NOMO-1 treated with DMSO at 0.1 percent for 48 hours (cell line): ENCODE measurements around the gene CAV2.

Experiments used
- DNase-seq: peaks from one replicate; lab custom pipeline; 2025; ENCODE audit not compliant: unreplicated experiment; lab: John Stamatoyannopoulos, UW

The CAV2 gene

GRCh38 chr7:116545411-116545993 is 46.0 kb downstream of the CAV2 start:
- no peak for DNase-seq

GRCh38 chr7:116546054-116546453 is 46.5 kb downstream of the CAV2 start:
- DNase-seq, result no peak

- DNase-seq, result no peak
Observed at GRCh38 chr7:116546916-116547315, 47.4 kb downstream of the CAV2 start.

- DNase-seq, result no peak
Observed at GRCh38 chr7:116547347-116547746, 47.8 kb downstream of the CAV2 start.

GRCh38 chr7:116548506-116548905 is 49.0 kb downstream of the CAV2 start:
- no peak for DNase-seq

- no peak for DNase-seq
Observed at GRCh38 chr7:116549370-116549769, 49.8 kb downstream of the CAV2 start.

- no peak for DNase-seq
Observed at GRCh38 chr7:116551692-116552091, 52.2 kb downstream of the CAV2 start.

GRCh38 chr7:116552602-116553001 is 53.1 kb downstream of the CAV2 start:
- DNase-seq, result no peak

- no peak for DNase-seq
Observed at GRCh38 chr7:116553168-116553964, 53.8 kb downstream of the CAV2 start.

GRCh38 chr7:116554436-116554835 is 54.9 kb downstream of the CAV2 start:
- no peak for DNase-seq

GRCh38 chr7:116554911-116555310 is 55.4 kb downstream of the CAV2 start:
- DNase-seq, result peak; percentile 7

GRCh38 chr7:116557066-116557585 is 57.6 kb downstream of the CAV2 start:
- DNase-seq, result no peak

- no peak for DNase-seq
Observed at GRCh38 chr7:116557901-116558300, 58.4 kb downstream of the CAV2 start.
